WTC11 (cell line): ENCODE results near the gene ZNF423. TPM values are rescaled to one million over a fixed set of nuclear protein-coding genes. Genes with fewer than 3 reads are reported as not detected.

ENCODE experiments used
- ATAC-seq: fragments of 200-7000 bp; cut with Tn5 transposase; 2 replicates; pipeline ENCODE4 v1.10.0; 2021; ENCODE audit warnings: mild to moderate bottlenecking, moderate library complexity
- CTCF ChIA-PET: fragments of 300-600 bp; sonication (Branson Sonifier 250); formaldehyde crosslinking; loops from one replicate; lab custom pipeline; 2021; ENCODE audit warnings: antibody characterized with exemption; lab: Charles Lee
- POLR2A ChIA-PET: fragments of 350-600 bp; sonication (Branson Sonifier 250); formaldehyde crosslinking; loops from one replicate; lab custom pipeline; 2021; ENCODE audit warnings: antibody characterized with exemption; lab: Charles Lee
- DNase-seq: peaks from one replicate; pipeline ENCODE4 v3.0.0; 2021; ENCODE audit warnings: low spot score
- H3K27ac Mint-ChIP-seq: 2 replicates; pipeline ENCODE4 v1.8.0; 2021; ENCODE audit warnings: mixed read lengths
- H3K27me3 Mint-ChIP-seq: 2 replicates; pipeline ENCODE4 v1.8.0; 2021; ENCODE audit warnings: low read depth, mild to moderate bottlenecking, moderate library complexity, mixed read lengths
- H3K36me3 Mint-ChIP-seq: 2 replicates; pipeline ENCODE4 v1.8.0; 2021; ENCODE audit warnings: mixed read lengths
- H3K4me1 Mint-ChIP-seq: 2 replicates; pipeline ENCODE4 v1.8.0; 2022; ENCODE audit warnings: mixed read lengths
- H3K4me3 Mint-ChIP-seq: 2 replicates; pipeline ENCODE4 v1.8.0; 2021; ENCODE audit warnings: mild to moderate bottlenecking, moderate library complexity, mixed read lengths
- H3K9me3 Mint-ChIP-seq: 2 replicates; pipeline ENCODE4 v1.8.0; 2021; ENCODE audit warnings: mixed read lengths
- AFF4 ChIP-seq: sonication (generic); formaldehyde crosslinking; IDR thresholded peaks from 2 replicates; pipeline ENCODE4 v1.8.1; 2023; ENCODE audit warnings: mild to moderate bottlenecking, missing genetic modification reagents, borderline replicate concordance
- CDX4 ChIP-seq: fragments of 250-450 bp; sonication (Bioruptor Pico); IDR thresholded peaks from 2 replicates; pipeline ENCODE4 v1.9.0; 2021; ENCODE audit warnings: moderate library complexity, mild to moderate bottlenecking, inconsistent platforms, borderline replicate concordance
- CREB1 ChIP-seq: sonication (generic); formaldehyde crosslinking; IDR thresholded peaks from 2 replicates; pipeline ENCODE4 v1.8.0; 2023; ENCODE audit warnings: mild to moderate bottlenecking, missing genetic modification reagents
- E2F1 ChIP-seq: sonication (generic); formaldehyde crosslinking; IDR thresholded peaks from 2 replicates; pipeline ENCODE4 v1.8.0; 2022; ENCODE audit warnings: mild to moderate bottlenecking, missing genetic modification reagents
- EMX1 ChIP-seq: fragments of 250-450 bp; sonication (Bioruptor Pico); IDR thresholded peaks from 2 replicates; pipeline ENCODE4 v1.8.0; 2021; ENCODE audit warnings: mild to moderate bottlenecking
- ETV6 ChIP-seq: sonication (generic); formaldehyde crosslinking; IDR thresholded peaks from 2 replicates; pipeline ENCODE4 v1.8.1; 2022; ENCODE audit warnings: mild to moderate bottlenecking, missing genetic modification reagents
- FOXK1 ChIP-seq: sonication (generic); formaldehyde crosslinking; IDR thresholded peaks from 2 replicates; pipeline ENCODE4 v1.8.0; 2022; ENCODE audit warnings: mild to moderate bottlenecking, moderate library complexity, missing genetic modification reagents
- IRF1 ChIP-seq: sonication (generic); formaldehyde crosslinking; IDR thresholded peaks from 2 replicates; pipeline ENCODE4 v1.8.0; 2023; ENCODE audit warnings: missing genetic modification reagents
- JAZF1 ChIP-seq: fragments of 250-450 bp; sonication (Bioruptor Pico); IDR thresholded peaks from 2 replicates; pipeline ENCODE4 v1.9.0; 2021; ENCODE audit warnings: moderate library complexity, mild to moderate bottlenecking, inconsistent platforms
- NFYB ChIP-seq: sonication (generic); formaldehyde crosslinking; conservative IDR thresholded peaks from 2 replicates; pipeline ENCODE4 v1.8.0; 2022; ENCODE audit warnings: low read depth, missing genetic modification reagents
- NR3C1 ChIP-seq: sonication (generic); formaldehyde crosslinking; conservative IDR thresholded peaks from 2 replicates; pipeline ENCODE4 v1.8.1; 2023; ENCODE audit warnings: low read depth, mild to moderate bottlenecking, missing genetic modification reagents
- RORB ChIP-seq: fragments of 250-450 bp; sonication (Bioruptor Pico); IDR thresholded peaks from 2 replicates; pipeline ENCODE4 v1.9.0; 2021; ENCODE audit warnings: mild to moderate bottlenecking
- SMAD3 ChIP-seq: sonication (generic); formaldehyde crosslinking; IDR thresholded peaks from 2 replicates; pipeline ENCODE4 v1.8.0; 2022; ENCODE audit warnings: missing genetic modification reagents, mild to moderate bottlenecking, borderline replicate concordance
- TP53 ChIP-seq: sonication (generic); formaldehyde crosslinking; IDR thresholded peaks from 2 replicates; pipeline ENCODE4 v1.8.1; 2023; ENCODE audit warnings: mild to moderate bottlenecking, missing genetic modification reagents
- ZBTB21 ChIP-seq: sonication (generic); formaldehyde crosslinking; IDR thresholded peaks from 2 replicates; pipeline ENCODE4 v1.8.1; 2023; ENCODE audit warnings: mild to moderate bottlenecking, missing genetic modification reagents, borderline replicate concordance
- ZNF396 ChIP-seq: fragments of 250-450 bp; sonication (Bioruptor Pico); IDR thresholded peaks from 2 replicates; pipeline ENCODE4 v1.8.0; 2021; ENCODE audit warnings: mild to moderate bottlenecking, moderate library complexity, borderline replicate concordance
- ZNF423 ChIP-seq: fragments of 250-450 bp; sonication (Bioruptor Pico); IDR thresholded peaks from 2 replicates; pipeline ENCODE4 v2.1.2; 2022; ENCODE audit warnings: mild to moderate bottlenecking, moderate library complexity
- ZNF425 ChIP-seq: fragments of 250-450 bp; sonication (Bioruptor Pico); conservative IDR thresholded peaks from 2 replicates; pipeline ENCODE4 v1.9.0; 2021; ENCODE audit warnings: mild to moderate bottlenecking
- ZNF532 ChIP-seq: fragments of 250-450 bp; sonication (Bioruptor Pico); IDR thresholded peaks from 2 replicates; pipeline ENCODE4 v1.9.0; 2021; ENCODE audit warnings: mild to moderate bottlenecking, borderline replicate concordance
- ZNF671 ChIP-seq: fragments of 250-450 bp; sonication (Bioruptor Pico); IDR thresholded peaks from 2 replicates; pipeline ENCODE4 v1.8.0; 2021; ENCODE audit warnings: mild to moderate bottlenecking
- ZSCAN18 ChIP-seq: fragments of 250-450 bp; sonication (Bioruptor Pico); IDR thresholded peaks from 2 replicates; pipeline ENCODE4 v2.1.2; 2022; ENCODE audit warnings: mild to moderate bottlenecking, moderate library complexity
- total RNA-seq: library from RNA; stranded (reverse); gene quantifications from 3 replicates; pipeline ENCODE4 v1.2.3, GENCODE V29; 2021

ZNF423 gene
- total RNA-seq, 1 experiment from 2014 or later = 38.8 TPM

GRCh38 chr16:49545243-49545642 is 310.7 kb downstream of the ZNF423 start (continued):
- TF ChIP-seq ZNF532 = no peak
- no peak for TF ChIP-seq NR3C1 (CRISPR knock-in tag)
- no peak for TF ChIP-seq RORB (CRISPR knock-in tag)
- TF ChIP-seq ZNF671 (CRISPR knock-in tag) = no peak
- no peak for TF ChIP-seq NFYB (CRISPR knock-in tag)
- TF ChIP-seq TP53 (CRISPR knock-in tag) = no peak
- TF ChIP-seq ZSCAN18 (CRISPR knock-in tag) = no peak
- TF ChIP-seq JAZF1 = no peak
- no peak for TF ChIP-seq AFF4 (CRISPR knock-in tag)

GRCh38 chr16:49544828-49545227 is 311.1 kb downstream of the ZNF423 start:
- POLR2A ChIA-PET = no interaction called here
- H3K4me3 Mint-ChIP-seq = no peak overlapping the region

GRCh38 chr16:49543631-49543946 is 312.3 kb downstream of the ZNF423 start:
- Mint-ChIP-seq H3K27ac (no peak overlapping the region), H3K27me3 (no peaks in the 10 kb centered on the region), H3K9me3 (no peaks in the 10 kb centered on the region), H3K4me3 (no peak overlapping the region), H3K36me3 (no peaks in the 10 kb centered on the region), H3K4me1 (peaks cover 53% of the 10 kb centered on the region)
- CTCF ChIA-PET = interaction anchor here (1.0 to 2.4 kb wide), 4 partner anchors 8 to 50 kb away, joined by 3 to 8 read pairs (median 7); no protein-coding TSS in a partner anchor
- DNase-seq = no peak
- ATAC-seq = no peak
- TF ChIP-seq E2F1 (no peak), SMAD3 (CRISPR knock-in tag) (no peak), ZNF396 (CRISPR knock-in tag) (no peak), EMX1 (no peak), IRF1 (CRISPR knock-in tag) (no peak), ZNF425 (CRISPR knock-in tag) (no peak), FOXK1 (CRISPR knock-in tag) (no peak), ZBTB21 (CRISPR knock-in tag) (no peak), ZNF423 (CRISPR knock-in tag) (no peak)
- POLR2A ChIA-PET = no interaction called here

More at GRCh38 chr16:49544828-49545227, 311.1 kb downstream of the ZNF423 start:
- ATAC-seq (no peak), DNase-seq (no peak)
- CTCF ChIA-PET = interaction anchor here (1.0 to 2.5 kb wide), 4 partner anchors 12 to 121 kb away, joined by 3 to 16 read pairs (median 4); no protein-coding TSS in a partner anchor
- no peaks in the 10 kb centered on the region for H3K27me3 Mint-ChIP-seq
- no peaks in the 10 kb centered on the region for H3K9me3 Mint-ChIP-seq
- no peaks in the 10 kb centered on the region for H3K36me3 Mint-ChIP-seq
- H3K4me1 Mint-ChIP-seq = peaks cover 59% of the 10 kb centered on the region
- H3K27ac Mint-ChIP-seq = no peak overlapping the region
- TF ChIP-seq CDX4 (CRISPR knock-in tag) (no peak), CREB1 (CRISPR knock-in tag) (no peak), ETV6 (CRISPR knock-in tag) (no peak)
